ENCODE results near the gene APBA1.

GRCh38 chr9:69667306-69667705, 4.9 kb downstream of the APBA1 start:
- no peak for TF ChIP-seq CTCF (IDR thresholded peaks at IDR 0.05)
- TF ChIP-seq POLR2A (IDR thresholded peaks at IDR 0.05) = no peak
